Lung (tissue), 12 donors: Measurements from ENCODE around the gene ACTA1. TPM values are rescaled to one million over a fixed set of nuclear protein-coding genes. Genes with fewer than 3 reads are reported as not detected.

Experiments used
- ATAC-seq: fragments of 200-7000 bp; cut with Tn5 transposase; one replicate; pipeline ENCODE4 v1.9.1; 2020; ENCODE audit warnings: moderate number of reproducible peaks; ENCODE audit not compliant: insufficient read depth, low FRiP score
- DNase-seq, 3 donors: peaks; one replicate each; pipeline ENCODE4 v3.0.0-alpha.2; 2013 to 2017
- H3K27ac ChIP-seq, 2 donors: one replicate each; pipeline ENCODE4 v1.5.1; 2013; ENCODE audit warnings: mild to moderate bottlenecking in 2 of 2, moderate library complexity in 2 of 2, control low read depth in 1 of 2, inconsistent platforms in 1 of 2, low read depth in 1 of 2, low read length in 1 of 2
- H3K27me3 ChIP-seq, 3 donors: one replicate each; pipeline ENCODE4 v1.5.1; 2013; ENCODE audit warnings: low read length in 2 of 3; ENCODE audit not compliant: control insufficient read depth in 3 of 3, insufficient read depth in 3 of 3
- H3K36me3 ChIP-seq, 4 donors: one replicate each; pipeline ENCODE4 v1.5.1; 2013; ENCODE audit warnings: low read length in 4 of 4, mild to moderate bottlenecking in 1 of 4, moderate library complexity in 1 of 4; ENCODE audit not compliant: control insufficient read depth in 4 of 4, insufficient read depth in 4 of 4
- H3K4me1 ChIP-seq, 5 donors: one replicate each; pipeline ENCODE4 v1.5.1; 2013; ENCODE audit warnings: low read length in 5 of 5, mild to moderate bottlenecking in 2 of 5, moderate library complexity in 1 of 5; ENCODE audit not compliant: control insufficient read depth in 5 of 5, insufficient read depth in 5 of 5
- H3K4me3 ChIP-seq: one replicate; pipeline ENCODE4 v1.5.1; 2013; ENCODE audit warnings: mild to moderate bottlenecking, control low read depth, moderate library complexity
- H3K9ac ChIP-seq, 2 donors: one replicate each; pipeline ENCODE4 v1.5.1; 2013; ENCODE audit warnings: low read length in 2 of 2, control low read depth in 1 of 2; ENCODE audit not compliant: insufficient read depth in 1 of 2
- H3K9me3 ChIP-seq, 4 donors: one replicate each; pipeline ENCODE4 v1.5.1; 2013; ENCODE audit warnings: low read length in 3 of 4, mild to moderate bottlenecking in 1 of 4, moderate library complexity in 1 of 4; ENCODE audit not compliant: control insufficient read depth in 4 of 4, insufficient read depth in 3 of 4
- CTCF ChIP-seq: IDR thresholded peaks from 2 replicates; pipeline ENCODE4 v1.5.1; 2012; ENCODE audit warnings: mild to moderate bottlenecking; ENCODE audit errors: control extremely low read depth, extremely low read depth
- WGBS, 2 donors: extraction: QIAGEN DNeasy Blood & Tissue Kit; methylation state at CpG; one replicate each; pipeline ENCODE4 v1.1.7; 2013; 5-methylcytosine and 5-hydroxymethylcytosine counted together
- polyA plus RNA-seq, 2 donors: library from polyadenylated mRNA; stranded (reverse); fragments of 200-250 nt; gene quantifications; one replicate each; pipeline ENCODE4 v1.2.1, GENCODE V29; 2013
- total RNA-seq, 2 donors: library from RNA; depleted of rRNA in 1 of 2; stranded (reverse); fragments of >200 nt in 1 of 2; gene quantifications; one replicate each; pipeline ENCODE4 v1.2.1, GENCODE V29; 2014 to 2021
- donor health status: control.
- donor health status: control.
- donor health status: Bipolar disorder and iron deficiency.
- donor health status: healthy.
- donor health status: DM: yes; HTN: yes; CAD: no.

ACTA1 gene
- total and polyA plus RNA-seq, 4 donors = 0.33 to 1.4 (median 0.77) TPM

GRCh38 chr1:229392936-229393335 is 41.0 kb downstream of the ACTA1 start:
- Histone ChIP-seq H3K4me1 (no peaks in the 10 kb centered on the region), H3K4me3 (no peak overlapping the region), H3K9me3 (peaks cover 0 to 3% (median 0%) of the 10 kb centered on the region in 4 donors), H3K36me3 (no peaks in the 10 kb centered on the region), H3K27ac (no peak overlapping the region), H3K27me3 (peaks cover 0 to 6% (median 0%) of the 10 kb centered on the region in 3 donors), H3K9ac (no peak overlapping the region)
- 80 to 90% methylated on average over 4 of the region's 4 CpGs for WGBS, 2 donors
- no peak for ATAC-seq
- TF ChIP-seq CTCF = no peak
- no peak for DNase-seq

GRCh38 chr1:229390130-229390529 is 43.8 kb downstream of the ACTA1 start:
- Histone ChIP-seq H3K27ac (no peak overlapping the region), H3K4me1 (peaks cover 0 to 2% (median 0%) of the 10 kb centered on the region in 5 donors), H3K27me3 (no peaks in the 10 kb centered on the region), H3K4me3 (no peak overlapping the region), H3K36me3 (no peaks in the 10 kb centered on the region), H3K9me3 (peaks cover 0 to 3% (median 0%) of the 10 kb centered on the region in 4 donors), H3K9ac (no peak overlapping the region)
- 92 to 93% methylated on average over 7 of the region's 7 CpGs for WGBS, 2 donors
- no peak for DNase-seq
- no peak for TF ChIP-seq CTCF
- ATAC-seq = no peak

- no peak for TF ChIP-seq CTCF
- Histone ChIP-seq H3K27me3 (no peaks in the 10 kb centered on the region), H3K9me3 (peaks cover 0 to 3% (median 0%) of the 10 kb centered on the region in 4 donors), H3K4me3 (no peak overlapping the region), H3K9ac (no peak overlapping the region), H3K36me3 (no peaks in the 10 kb centered on the region), H3K27ac (no peak overlapping the region), H3K4me1 (peaks cover 0 to 2% (median 0%) of the 10 kb centered on the region in 5 donors)
- ATAC-seq (no peak), DNase-seq (no peak)
- WGBS, 2 donors = 75% methylated on average over 7 of the region's 7 CpGs
Measured at GRCh38 chr1:229388897-229389580, 44.9 kb downstream of the ACTA1 start.
